Stimulated activated CD4-positive, alpha-beta T cell treated with anti-CD3 and anti-CD28 coated beads, TNF-alpha, amount 100 ng/mL, for 1 hour (primary cell): Measurements from ENCODE around the gene YTHDF1.

ENCODE experiments used
- DNase-seq, 3 donors: peaks; one replicate each; pipeline ENCODE4 v3.0.0-alpha.2; 2020; ENCODE audit warnings: low read depth in 3 of 3, low spot score in 1 of 3

The YTHDF1 gene

DNA sequence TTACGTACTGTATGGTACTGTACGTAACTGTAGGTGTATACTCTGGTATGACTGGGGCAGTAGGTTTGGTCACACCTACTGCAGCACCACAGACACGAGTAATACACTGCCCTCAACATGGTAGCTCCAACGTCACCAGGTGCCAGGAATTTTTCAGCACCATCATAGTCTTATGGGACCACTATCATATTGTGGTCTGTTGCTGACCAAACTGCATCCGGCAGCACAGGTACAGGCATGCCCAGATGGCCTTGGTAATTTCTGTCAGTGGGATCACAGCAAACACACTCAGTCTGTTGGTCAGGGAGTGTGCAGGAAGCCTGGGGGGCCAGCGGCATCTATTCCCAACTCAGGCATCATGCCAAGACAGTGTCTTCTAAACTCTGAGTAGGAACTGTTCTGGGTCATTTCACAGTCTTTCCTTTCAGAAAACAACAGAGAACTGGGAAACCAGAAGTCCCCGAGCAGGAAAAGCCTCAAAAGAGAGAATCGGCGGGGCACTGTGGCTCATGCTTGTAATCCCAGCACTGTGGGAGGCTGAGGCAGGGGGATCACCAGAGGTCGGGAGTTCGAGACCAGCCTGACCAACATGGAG, 5.8 kb downstream of the YTHDF1 start:
- DNase-seq, result no peak

DNA sequence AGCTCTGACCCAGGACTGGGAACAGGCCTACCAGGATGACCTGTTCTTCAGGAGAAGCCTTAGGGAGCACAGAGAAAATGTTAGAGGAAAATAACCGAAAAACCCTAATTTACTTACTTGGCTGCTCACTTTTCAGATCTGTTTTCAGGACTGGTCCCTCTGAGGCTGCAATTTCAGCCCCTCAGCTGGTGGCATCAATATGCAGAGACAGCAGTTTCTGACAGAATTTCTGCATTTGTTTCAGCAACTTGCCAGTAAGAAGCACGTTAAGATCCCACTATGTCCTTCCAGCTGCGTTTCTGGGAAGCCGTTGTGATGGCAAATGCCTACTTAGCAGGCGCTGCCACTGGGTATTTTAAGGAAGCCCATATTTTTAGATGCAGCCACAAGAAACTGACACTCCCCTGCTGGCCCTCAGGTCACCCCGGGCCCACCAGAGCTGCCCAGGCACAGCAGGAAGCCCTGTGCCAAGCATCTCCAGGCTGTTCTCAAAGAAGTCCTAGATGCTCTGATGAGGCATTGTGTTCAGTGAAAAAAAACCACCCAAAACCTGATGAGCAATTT, 7.5 kb downstream of the YTHDF1 start:
- DNase-seq, result no peak

DNA sequence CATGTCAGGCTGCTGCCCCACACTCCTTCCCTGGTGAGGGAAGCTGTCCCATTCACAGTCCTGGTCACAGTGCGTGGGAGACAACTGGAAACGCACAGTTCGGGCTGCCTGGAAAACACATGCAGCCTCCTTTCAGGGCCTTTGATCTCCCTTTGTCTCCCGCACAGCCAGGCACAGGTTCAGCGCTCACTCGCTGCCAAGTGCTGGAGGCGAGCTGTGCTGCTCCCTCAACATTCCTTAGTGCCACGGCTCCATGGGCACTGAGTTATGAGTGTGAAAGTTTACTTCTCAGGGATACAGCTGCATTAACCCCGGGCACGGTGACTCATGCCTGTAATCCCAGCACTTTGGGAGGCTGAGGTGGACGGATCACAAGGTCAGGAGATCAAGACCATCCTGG, 9.1 kb downstream of the YTHDF1 start:
- DNase-seq, result no peak

DNA sequence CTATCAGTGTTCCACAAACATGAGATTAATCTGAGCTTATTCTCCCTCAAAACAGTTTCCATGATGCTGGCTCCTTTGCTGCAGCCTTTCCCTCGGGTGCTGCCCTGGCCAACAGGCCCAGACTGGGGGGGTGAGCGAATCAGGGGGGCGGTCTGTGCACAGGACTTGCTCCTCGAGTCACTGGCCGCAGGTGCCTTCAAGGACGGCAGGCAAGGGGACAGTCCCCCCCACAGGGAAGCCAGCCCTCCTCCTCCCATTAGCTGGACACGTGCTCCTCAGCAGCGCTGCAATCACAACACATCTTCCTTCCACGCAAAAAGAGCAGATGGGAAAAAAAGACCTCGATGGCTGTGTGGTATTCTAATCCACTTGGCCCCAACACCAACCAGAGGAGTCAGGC, 10.0 kb downstream of the YTHDF1 start:
- DNase-seq, result no peak

DNA sequence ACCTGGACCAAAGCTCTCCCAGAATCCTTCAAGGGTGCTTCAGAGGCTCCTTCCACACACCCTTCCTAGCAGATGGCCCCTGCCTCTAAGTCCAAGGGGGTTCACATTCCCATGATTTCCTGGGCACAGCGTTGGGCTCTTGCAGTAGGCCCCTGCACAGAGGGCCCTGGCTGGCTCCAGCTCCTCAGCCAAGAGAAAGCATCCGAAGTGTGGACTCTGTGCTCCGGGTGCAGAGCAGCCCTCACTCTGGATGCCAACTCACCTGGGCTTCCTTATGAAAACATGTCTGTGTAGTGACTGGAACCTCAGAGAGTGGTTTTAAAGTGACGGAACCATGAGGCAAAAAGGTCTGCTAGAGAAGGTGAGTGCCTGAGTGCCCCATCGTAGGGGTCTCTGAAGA, 11.6 kb downstream of the YTHDF1 start:
- no peak for DNase-seq

DNA sequence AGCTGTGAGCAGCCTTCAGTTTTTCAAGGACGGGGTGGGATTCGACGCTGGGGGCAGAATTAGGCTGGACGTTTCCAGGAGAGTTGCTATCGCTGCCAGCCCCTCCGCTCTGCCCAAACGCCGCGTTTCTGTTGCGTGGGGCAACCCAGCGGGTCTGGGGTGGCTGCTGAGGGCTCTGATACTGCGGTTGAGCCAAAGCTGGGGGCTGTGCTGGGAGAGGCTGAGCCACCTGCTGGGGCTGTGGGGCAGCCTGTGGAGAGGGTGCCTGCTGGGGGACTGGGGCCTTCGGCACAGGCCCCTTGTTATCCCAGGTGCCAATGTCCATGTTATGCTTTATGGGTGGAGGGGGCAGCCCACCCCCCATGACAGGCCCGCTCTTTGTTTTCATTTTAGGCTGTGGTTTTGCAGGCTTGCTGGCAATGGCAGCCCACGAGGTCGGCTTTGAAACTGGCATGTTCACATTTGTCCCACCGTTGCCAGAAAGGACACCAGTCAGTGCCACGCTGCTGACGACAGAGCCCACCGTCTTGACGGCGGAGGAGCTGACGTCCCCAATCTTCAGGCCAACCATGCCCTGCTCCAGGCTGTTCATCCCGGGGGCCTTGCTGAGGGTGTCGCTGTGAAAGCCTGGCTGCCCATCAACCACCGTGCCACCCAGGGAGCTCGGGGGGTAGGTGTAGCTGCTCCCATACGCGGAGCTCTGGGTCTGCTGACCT, 13.0 kb downstream of the YTHDF1 start:
- DNase-seq, result no peak

DNA sequence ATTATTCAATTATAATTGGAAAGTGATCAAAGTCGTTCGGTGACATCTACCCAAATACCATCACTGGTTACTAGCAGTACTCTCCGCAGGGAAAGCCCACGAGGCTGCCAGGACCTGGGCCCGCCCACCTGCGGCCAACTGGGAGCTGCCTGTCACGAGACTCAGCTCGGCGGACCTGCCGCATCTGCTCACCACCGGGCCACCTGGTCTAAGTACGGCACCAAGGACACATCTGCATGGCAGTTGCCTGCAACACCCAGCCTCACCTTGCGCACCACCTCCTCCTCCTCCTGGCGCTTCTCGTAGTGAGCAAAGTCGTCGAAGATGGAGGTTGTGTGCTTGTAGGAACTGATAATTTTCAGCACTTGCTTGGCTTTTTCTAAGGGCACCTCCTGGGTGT, 13.9 kb downstream of the YTHDF1 start:
- DNase-seq, result no peak

DNA sequence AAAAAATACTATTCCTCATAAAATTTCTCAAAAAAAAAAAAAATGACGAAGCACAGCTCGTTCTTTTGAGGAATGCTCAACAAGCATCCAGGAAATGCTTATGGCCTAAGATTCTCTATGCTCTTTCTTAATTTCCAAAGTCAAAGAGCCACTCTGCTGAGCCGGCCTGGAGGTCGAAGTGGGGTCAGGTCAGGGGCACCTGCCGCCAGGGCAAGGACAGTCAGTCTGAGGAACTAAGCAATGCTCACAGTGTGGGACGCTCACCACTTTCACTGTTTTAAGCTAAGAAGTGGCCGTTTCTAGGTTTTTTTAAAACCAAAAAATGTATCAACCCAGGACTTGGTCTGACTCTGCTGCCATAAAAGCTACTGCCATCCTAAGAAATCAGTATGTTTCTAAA, 17.3 kb downstream of the YTHDF1 start:
- DNase-seq, result no peak

DNA sequence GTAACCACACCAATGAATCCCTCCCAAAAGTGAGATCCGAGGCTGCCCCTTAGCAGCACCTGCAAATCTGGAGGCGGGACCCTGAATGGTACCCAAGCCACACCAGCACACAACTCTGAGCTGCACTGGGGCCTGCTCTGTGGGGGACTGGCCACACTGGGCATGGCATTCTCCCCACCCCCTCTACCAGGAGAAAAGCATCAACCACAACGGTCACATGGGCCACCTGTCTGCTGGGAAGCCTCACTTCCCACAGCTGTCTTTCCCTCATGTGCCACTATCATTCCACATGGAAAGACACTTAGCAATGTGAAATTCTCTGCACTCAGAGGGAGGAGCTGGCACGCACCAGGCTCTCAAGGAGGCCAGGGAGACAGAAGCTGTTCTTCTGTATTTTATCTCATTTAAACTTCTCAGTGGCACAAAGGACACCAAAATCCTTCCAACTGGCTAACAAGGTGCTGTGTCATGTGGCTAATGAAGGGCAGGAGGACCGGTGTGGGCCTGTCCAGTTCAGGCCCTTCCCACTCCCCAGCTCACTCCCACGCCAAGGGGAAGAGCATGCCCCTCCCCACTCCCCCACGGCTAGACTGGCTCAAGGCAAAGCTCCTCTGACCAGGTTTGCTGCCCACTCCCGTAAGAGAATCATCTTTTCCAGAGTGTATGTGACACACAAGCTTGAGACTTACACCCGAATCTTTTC, 19.0 kb downstream of the YTHDF1 start:
- DNase-seq, result no peak

DNA sequence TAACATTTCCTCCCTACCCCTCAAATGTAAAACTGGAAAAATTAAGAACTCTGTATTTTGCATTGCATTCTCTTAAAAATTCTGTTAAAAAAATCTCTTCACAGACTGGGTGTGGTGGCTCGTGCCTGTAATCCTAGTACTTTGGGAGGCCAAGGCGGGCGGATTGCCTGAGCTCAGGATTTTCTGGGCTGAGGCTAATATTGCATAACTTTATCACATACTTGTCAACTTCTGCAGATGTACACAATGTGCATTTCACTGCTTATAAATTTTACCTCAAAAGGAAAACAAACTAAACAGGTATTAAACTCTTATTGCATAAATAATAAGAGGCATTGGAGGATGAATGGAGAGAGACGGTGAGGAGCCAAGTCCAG, 21.1 kb downstream of the YTHDF1 start:
- DNase-seq, result no peak

DNA sequence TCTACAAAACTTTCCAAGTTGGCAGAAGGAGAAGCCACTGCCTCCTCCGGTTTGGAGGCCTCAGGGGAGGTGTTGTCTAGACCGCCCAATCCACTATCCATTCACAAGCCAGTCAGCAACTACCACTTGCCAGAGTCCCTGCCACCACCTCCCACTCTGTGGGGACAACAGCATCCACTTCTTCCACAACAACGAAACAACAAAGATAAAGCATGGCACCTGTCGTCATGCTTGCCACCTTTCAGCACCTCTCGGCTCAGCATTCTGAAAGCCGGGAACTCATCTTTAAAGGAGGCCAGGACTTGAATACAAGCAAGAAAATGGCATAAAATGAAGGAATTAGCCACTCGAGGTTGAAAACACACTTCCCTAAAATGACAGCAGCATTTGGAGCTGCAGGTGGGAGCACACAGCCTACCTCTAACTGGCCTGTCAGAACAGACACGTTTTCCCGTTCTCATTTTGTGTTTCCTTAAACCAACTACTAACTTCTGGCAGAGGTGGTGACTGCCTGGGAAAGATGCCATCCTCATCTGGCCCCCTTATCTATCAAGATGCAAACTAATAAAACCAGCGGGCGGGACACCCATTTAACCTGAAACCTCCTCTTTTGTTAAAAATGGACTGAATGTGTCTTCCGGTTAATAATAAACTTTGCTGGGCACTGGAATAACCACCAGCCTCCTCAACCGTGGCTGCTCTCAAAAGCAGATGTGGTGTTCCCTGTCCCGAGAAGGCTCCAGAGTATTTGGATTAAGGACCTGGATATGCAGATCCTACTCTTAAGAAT, 21.7 kb downstream of the YTHDF1 start:
- DNase-seq, result no peak

DNA sequence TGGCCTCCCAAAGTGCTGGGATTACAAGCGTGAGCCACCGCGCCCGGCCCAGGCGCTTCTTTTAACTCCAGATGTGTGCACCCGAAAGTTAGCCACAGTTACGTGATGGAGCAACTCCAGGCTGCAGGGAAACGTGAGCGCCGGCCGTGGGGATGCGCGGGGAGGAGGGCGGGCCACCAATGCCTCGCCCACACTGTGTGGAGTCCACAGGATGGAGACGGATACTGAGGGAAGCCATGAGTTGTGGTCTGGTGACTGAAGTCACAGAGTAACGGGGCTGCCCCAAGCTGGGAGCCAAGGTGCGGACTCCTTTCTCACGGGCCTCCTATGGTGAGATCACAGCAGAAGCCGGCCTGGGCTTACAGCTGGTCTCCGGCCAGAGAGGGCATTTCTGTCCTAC, 23.2 kb downstream of the YTHDF1 start:
- no peak for DNase-seq

DNA sequence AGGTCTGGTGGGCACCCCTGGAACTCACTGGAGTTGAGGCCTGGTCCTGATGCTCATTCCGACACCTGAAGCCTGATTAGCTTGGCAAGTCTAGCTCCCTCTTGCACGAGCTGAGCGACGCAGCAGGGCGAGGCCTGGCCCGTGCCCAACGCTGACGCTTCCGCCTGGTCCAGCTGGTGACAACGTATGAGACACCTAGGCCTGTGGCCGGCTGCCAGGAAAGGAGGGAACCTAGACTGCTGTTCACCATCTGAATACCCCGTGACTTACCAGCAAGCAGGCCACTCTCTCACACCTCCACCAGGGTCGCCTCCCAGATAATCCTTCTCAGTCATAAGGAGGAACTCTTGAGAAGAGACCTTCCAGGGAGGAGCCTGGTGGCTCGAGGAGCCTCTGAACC, 24.5 kb downstream of the YTHDF1 start:
- no peak for DNase-seq

DNA sequence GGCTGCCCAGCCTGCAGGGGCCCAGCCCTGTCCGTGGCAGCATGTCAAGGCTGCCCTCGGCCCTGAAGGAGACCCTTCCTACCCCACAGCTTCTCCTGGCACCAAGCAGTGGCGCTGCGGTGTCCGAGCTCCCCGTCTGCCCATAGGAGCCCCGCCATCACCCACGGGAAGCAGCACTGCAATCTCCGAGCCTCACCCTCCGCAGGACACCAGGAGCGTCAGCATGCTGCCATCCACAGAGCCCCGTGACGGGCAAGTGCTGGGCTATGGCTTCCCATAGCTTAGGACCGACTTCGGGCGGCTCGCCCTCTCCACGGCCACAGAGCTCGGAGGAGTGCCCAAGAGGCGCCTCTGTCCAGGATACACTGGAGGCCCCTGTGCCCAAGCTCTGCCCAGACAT, 25.1 kb downstream of the YTHDF1 start:
- DNase-seq, result no peak

DNA sequence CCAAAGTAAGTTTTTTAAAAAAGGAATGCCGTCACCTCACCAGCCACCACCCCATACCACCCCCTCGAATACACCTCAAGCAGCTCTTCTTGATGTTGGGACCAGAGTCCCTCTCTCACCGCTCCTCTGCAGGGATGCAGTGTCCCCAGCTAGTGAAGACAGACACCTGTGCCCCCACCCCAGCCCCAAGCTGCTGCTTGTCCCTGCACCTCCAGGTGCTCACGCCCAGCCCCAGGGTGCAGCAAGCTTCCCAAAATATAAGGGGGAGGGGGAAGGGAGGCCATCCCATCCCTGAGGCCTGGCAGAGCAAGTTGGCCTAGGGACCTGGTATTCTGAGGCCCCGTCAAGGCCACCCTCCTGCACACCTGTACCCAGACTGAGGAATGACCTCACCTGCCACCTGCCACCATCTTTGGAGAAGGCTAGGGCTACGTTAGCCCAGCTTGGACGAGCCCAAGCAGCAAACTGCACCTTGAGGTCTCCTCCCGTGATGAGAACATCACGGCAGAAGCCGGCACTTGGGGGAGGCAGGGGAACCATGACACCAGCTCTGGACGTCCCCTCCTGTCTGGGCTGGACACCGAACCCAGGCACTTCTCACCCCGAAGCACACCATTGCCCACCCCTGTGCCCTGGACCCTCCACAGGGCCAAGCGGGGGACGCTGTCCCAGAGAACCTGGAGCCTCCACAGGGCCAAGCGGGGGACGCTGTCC, 25.9 kb downstream of the YTHDF1 start:
- DNase-seq, result no peak

DNA sequence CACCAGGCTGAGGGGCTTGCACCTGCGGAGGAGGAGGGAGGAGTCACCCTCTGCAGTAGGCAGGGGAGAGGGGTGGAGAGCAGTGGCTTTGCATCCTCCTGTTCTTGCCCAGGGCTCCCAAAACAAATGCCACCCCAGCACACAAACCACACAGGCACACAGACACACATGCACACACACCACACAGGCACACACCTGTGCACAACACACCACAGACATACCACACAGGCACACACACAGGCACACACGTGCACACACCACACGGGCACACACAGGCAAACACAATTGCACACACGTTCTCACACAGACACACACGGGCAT, 26.6 kb downstream of the YTHDF1 start:
- DNase-seq, result no peak

DNA sequence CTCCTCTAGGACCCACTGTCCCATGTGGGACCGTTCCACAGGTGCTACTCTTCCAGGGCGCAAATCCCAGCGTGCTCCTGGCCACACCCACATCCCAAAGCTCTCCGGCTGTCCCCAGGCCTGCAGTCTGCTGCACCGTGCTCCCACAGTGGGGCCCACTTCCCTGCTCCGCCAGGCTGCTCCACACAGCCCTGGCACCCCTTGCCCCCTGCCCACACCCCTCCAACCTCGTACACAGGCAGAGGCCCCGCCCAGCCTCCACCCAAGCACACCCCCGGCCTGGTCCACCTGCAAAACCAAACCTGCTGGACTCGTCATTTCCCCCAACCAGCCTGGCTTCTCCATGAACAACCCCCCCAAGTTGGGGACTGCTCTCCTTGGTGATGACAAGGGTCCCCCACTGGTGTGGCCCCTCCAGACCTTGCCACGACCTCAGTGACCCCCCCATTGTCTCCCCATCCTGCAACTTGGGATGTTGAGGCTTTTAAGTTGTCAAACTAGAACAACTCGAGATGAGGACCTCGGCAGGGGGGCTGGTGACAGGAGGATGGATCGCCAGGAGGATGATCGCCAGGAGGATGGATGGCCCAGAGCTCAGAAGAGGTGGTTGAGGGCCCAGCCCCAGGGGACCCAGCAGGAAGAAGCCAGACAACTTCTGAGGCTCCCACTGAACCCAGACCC, 27.1 kb downstream of the YTHDF1 start:
- no peak for DNase-seq

DNA sequence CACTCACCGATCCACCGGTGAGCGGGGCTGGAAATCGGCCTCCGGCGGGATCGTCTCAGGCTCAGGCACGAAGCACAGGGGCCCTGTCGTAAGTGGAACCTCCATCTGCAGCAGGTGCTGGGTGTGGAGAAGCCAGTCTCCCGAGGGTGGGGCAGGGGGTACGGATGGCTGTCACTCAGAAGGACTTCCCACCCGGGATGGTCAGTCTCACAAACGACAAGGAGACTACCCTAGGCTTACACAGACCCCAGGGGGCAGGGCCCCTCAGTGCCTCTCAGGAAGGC, 27.8 kb downstream of the YTHDF1 start:
- no peak for DNase-seq

DNA sequence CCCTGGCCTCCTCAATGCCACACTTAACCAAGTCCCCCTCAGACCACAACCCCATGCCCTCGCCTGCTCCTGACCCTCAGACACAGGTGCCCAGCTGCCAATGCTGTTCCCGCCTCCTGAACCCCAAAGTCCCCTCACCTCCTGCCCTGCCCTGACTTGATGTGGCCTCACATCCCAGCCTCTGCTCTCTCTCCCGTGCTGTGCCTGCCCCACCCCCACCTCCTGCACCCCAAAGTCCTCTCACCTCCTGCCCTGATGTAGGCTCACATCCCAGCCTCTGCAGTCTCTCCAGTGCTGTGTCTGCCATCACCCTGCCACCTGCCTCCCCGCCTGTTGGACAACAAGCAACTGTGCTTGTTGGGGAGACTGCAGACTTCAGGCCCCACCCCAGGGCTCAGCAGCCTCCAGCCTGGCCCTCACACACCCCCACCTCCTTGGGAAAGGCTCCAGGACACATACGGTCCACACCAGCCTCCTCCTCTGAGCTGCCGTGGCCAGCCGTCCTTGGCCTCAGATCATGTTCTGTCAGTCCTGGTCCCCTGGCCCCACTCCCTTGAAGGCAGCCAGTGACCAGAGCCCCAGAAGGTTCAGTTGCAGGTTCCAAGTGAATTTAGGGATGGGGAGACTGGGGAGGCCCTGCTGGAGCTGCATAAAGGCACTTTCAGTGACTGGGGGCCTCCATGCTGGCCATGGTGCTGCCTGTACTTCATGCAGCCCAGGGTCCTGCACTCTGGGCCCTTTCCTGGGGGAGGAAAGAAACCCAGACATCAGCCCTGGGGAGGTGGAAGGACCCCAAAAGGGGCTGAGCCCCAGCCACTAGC, 28.4 kb downstream of the YTHDF1 start:
- no peak for DNase-seq
